ENCODE results near the gene LSMEM2.
A peak's percentile ranks its signal among the peaks of the same experiment; 100 is the strongest.
"Not testable (repeated sequence)": the region's sequence is repeated elsewhere in the genome, so short reads cannot be mapped to it uniquely, and the experiment has no call there.

The LSMEM2 gene

DNA sequence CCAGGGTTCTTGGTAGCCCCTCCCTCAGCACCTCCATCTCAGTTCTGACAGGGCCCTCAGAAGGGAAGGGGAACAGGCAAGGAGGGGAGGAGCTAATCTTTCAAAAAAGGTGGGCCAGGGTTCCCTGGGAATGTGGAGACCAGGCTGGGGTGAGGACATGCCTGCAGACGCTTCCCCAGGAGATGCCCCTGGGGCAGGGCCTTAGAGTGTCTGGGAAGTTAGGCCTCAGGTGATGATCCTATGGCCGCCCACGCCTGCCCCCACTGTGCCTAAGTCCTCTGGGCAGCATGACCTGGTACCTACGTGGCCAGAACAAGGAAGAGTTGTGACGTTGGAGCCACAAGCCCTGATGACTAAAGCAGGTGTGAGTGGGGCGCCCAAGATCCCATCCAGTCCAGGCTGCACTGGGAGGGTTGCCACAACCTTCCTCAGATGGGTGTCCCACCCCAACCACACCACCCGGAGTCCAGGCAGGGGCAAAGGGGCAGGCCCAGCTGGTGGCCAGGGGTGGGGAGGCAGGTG is 13.9 kb upstream of the LSMEM2 start:
- DNase-seq (ENCODE audit: low read depth), result no peak

DNA sequence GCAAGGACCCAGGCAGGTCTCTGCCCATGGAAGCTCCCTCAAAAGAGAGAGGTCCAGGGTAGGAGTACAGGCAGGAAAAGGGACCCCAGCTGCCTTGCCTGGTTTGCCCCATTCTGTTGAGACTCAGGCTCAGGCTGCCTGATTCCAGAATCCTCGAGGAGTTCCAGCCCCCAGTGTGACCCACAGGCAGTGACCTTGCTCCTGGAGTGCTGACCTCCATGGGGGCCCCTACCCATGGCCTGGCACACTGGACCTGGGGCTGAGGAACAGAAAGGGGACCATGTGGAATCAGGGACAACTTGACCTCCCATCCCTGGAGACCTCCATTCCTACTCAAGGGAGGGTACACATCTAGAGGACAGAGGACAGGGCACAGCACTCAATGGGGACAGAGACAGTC is 13.3 kb upstream of the LSMEM2 start:
- no peak for DNase-seq (ENCODE audit: low read depth)

DNA sequence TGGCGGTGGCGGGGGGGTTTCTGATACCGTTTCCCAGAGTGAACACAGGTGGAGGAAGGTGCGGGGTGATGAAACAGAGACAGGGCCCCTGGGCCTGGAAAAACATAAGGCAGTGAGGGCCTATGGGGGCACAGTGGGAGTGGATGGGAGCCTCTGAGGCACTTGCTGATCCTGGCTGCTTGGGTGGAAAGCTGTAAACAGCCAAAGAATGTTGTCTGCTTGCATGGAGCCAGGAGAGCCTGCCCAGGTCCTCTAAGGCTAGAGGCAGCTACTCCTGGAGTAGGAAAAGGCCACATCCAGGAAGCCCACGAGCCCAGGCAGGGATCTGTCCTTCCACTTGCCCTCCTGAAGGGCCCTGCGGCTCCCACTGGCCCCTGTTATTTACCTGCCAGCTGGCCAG is 12.9 kb upstream of the LSMEM2 start:
- no peak for DNase-seq (ENCODE audit: low read depth)

DNA sequence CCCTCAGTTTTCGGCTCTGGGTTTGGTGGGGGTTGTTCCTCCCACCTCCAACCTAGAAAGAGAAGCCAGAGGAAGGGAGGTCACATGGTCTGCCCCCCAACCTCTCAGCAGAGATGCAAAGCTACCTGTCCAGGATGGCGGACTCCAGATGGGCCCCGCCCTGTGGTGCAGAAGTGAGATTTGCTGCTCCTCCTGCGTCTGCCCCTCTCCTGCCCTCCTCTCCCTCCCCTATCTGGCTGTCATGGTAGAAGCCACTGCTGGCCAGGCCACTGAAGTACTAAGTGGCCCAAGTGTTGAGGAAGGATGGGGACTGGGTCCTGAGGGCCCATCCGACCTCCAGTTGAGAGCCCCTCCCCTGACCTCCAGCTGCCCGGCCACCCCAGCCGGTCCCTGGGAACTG is 12.1 kb upstream of the LSMEM2 start:
- no peak for DNase-seq (ENCODE audit: low read depth)

DNA sequence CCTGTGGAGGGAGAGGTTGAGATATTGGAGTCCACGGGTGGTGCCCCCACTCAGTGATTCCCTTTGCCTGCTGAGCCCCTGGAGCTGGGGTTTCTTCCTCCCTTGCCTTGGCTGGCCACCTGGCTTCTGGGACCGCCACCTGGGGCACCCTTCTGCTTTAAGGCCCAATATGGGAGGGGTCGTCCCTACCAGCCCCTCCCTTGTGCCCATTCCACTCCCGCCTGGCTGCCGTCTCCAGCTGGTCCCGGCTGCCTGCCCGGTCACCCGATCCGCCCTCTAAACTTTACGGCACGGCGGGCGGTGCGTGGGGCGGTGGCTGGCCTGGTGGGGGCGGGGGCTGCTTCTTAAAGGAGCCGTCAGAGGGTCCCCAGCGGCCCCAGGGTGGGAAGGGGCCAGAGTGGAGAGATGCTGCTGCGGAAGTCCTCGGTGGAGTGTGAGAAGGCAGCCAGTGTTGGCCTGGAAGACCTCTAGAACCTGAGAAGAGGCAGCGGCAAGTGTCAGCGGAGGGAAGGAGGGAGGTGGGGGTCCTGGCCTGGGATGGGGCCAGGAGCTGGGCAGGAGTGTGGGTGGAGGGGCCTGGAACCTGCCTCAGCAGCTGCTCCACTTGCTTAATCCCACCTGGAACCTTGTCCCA is 11.5 kb upstream of the LSMEM2 start:
- no peak for DNase-seq (ENCODE audit: low read depth)

DNA sequence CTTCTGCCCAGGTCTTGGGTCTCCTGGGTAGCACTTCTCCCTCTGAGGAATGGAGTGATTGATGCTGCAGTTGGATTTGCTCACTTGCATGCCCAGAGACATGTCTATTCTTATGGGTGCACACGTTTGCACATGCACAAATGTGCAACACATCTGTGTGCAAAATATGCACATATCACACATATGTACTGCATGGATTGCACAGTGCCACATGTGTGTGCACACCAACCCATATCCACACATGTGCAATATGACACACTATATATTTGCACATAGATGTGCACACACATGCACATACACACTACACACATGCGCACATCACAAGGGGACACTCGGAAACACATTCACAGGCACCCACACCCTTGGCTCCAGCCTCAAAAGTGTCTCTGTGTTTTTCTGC is 10.6 kb upstream of the LSMEM2 start:
- no peak for DNase-seq (ENCODE audit: low read depth)

DNA sequence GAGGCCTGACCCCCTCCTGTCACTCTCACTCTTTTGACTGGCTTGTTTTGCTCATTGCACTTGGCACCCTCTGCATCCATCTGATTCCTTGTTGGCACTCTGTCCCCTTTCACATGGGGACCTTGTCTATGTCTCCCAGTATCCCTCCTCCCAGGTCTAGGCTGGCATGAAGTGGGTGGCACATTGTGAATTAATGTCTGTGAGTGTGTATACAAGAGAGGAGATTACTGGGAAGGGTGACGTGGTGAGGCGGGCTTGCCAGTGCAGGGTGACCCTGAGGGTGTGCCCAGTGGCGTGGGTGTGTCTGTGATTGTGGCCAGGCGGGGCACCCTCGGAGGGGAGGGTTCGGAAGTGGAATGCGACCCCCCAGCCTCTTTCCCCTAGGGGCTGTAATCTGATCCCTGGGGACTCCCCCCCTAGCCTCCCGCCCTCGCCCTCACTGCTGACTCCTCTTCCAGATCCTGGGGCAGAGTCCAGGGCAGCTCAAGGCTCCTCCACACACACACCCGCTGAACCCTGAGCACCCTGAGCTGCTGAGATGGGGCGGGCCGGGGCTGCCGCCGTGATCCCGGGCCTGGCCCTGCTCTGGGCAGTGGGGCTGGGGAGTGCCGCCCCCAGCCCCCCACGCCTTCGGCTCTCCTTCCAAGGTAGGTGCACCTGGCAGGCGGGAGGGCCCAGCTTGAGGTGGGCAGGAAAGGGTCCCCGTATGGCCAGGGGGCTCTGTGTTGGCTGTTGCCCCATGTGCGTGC is 10.0 kb upstream of the LSMEM2 start, which contains the start of gene SEMA3B:
Gene SEMA3B, plus strand, starts transcription at position 445 of the 749 bp plus-strand sequence. Its CDS starts 94 bp downstream, at position 539.
- no peak for DNase-seq (ENCODE audit: low read depth)

DNA sequence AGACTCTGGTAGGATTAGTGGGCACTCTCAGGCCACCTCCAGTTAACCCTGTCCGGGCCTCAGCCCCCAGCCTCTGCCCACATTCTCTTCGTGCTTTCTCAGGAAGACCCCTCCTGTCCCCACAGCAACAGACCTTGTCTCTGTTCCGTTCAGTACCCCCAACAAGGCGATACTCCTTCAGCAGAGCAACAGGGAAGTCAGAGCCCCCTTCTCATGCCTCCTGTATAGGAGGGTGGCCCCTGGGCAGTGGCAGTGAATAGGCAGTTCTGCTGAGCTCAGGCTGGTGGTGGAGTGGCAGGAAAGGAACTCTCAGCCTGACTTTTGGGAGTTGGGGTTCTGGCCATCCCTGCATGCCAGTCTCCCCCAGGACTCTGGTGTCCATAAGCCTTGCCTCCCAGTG is 9.4 kb upstream of the LSMEM2 start:
- DNase-seq (ENCODE audit: low read depth), result no peak

DNA sequence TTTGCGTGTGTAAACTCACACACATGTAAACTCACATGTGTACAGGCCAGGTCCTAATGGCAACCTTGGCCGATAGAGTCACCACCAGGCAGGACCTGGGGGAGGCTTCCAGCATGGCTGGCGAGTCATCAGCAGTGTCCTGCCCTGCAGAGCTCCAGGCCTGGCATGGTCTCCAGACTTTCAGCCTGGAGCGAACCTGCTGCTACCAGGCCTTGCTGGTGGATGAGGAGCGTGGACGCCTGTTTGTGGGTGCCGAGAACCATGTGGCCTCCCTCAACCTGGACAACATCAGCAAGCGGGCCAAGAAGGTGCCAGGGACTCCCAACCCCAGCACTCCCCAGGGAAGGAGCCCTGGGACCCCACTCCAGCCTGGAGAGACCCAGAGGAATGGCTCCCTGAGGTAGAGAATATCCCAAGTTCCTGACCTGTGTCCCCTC is 8.9 kb upstream of the LSMEM2 start:
- no peak for DNase-seq (ENCODE audit: low read depth)

DNA sequence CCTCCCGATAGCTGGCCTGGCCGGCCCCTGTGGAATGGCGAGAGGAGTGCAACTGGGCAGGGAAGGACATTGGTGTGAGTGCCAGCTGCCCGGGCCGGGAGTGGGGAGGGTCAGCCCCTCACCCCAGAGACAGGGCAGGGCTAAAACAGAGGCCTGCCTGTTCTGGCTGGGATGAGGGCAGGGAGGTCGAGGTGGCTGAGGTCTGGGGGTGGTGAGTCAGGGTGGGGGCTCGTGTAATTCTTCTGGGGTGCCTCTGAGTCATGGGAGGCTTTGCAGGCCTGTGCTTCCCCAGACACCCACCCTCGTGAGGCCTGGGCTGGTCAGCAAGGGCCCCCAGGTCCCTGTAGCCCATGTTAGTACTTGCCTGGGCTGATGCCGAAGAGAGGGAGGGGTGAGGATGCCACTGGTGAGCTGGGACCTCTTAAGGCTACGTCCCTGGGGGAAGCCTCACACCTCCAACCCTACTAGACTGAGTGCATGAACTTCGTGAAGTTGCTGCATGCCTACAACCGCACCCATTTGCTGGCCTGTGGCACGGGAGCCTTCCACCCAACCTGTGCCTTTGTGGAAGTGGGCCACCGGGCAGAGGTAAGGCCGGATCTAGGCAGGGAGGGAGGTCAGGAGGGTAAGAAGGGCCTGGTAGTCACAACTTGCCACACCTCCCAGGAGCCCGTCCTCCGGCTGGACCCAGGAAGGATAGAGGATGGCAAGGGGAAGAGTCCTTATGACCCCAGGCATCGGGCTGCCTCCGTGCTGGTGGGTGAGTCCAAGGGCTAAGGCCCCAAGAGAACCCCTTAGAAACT is 8.3 kb upstream of the LSMEM2 start:
- no peak for DNase-seq (ENCODE audit: low read depth)

DNA sequence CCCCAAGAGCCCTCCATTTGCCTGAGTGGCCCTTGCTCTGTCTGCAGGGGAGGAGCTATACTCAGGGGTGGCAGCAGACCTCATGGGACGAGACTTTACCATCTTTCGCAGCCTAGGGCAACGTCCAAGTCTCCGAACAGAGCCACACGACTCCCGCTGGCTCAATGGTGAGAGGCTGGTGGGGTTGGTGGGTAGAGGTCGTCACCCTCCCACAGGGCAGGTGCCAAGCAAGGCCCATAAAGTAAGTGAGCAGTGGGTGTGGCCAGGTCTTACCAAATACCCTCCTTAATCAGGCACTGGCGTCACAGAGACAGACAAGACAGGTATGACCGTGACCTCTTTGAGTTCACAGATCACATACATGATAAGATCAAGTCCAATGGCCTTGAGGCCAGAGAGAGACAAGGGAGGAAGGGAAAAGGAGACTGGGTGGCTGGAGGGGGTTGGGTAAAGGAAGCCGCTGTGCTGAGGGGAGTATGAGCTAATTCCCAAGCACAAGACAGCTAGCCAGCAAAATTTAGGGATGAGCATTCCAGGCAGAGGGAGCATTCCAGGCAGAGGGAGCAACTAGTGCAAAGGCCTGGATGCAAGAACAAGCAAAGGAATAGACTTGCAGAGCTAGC is 7.5 kb upstream of the LSMEM2 start:
- no peak for DNase-seq (ENCODE audit: low read depth)

DNA sequence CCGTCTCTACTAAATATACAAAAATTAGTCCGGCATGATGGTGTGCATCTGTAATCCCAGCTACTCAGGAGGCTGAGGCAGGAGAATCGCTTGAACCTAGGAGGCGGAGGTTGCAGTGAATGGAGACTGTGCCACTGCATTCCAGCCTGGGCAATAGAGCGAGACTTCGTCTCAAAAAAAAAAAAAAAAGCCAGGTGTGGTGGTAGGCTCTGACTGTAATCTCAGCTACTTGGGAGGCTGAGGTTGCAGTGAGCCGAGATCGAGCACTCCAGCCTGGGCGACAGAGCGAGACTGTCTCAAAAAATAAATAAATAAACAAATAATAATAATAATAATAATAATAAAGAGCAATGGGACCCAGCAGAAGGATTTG is 6.4 kb upstream of the LSMEM2 start:
- DNase-seq (ENCODE audit: low read depth), result not testable (repeated sequence)

DNA sequence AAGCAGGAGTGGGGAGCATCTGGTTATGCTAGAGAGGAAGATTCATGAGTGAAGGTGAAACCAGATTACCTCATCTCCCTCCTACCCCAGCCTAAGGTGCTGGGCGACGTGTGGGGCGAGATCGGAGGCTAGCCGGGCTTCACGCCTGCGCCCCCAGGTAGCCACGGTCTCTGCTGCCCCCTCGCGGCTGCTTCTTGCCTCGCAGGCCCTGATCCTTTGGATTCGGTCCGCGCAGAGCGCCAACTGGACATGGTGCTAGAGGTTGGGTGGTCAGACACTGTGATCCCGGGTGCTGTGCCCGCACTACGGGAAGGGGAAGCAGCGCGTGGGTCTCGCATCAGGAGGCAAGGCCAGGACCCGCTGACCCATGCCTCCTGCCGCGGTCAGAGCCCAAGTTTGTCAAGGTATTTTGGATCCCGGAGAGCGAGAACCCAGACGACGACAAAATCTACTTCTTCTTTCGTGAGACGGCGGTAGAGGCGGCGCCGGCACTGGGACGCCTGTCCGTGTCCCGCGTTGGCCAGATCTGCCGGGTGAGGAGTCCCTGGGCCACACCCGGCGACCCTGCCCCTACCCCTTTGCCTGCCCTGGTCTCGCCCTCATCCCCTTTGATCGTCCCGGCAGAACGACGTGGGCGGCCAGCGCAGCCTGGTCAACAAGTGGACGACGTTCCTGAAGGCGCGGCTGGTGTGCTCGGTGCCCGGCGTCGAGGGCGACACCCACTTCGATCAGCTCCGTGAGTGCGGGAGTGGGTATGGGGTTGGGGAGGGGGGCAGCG is 5.8 kb upstream of the LSMEM2 start:
- peak; percentile 56 for DNase-seq (ENCODE audit: low read depth)

DNA sequence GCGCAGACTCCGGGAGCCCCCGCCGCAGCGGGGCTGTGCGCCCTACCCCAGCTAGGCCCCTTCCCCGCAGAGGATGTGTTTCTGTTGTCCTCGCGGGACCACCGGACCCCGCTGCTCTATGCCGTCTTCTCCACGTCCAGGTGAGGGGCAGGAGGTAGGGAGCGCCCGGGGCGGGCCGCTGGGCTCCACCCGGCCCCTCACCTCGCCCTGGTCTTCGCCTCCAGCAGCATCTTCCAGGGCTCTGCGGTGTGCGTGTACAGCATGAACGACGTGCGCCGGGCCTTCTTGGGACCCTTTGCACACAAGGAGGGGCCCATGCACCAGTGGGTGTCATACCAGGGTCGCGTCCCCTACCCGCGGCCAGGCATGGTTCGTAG is 5.2 kb upstream of the LSMEM2 start:
- no peak for DNase-seq (ENCODE audit: low read depth)

DNA sequence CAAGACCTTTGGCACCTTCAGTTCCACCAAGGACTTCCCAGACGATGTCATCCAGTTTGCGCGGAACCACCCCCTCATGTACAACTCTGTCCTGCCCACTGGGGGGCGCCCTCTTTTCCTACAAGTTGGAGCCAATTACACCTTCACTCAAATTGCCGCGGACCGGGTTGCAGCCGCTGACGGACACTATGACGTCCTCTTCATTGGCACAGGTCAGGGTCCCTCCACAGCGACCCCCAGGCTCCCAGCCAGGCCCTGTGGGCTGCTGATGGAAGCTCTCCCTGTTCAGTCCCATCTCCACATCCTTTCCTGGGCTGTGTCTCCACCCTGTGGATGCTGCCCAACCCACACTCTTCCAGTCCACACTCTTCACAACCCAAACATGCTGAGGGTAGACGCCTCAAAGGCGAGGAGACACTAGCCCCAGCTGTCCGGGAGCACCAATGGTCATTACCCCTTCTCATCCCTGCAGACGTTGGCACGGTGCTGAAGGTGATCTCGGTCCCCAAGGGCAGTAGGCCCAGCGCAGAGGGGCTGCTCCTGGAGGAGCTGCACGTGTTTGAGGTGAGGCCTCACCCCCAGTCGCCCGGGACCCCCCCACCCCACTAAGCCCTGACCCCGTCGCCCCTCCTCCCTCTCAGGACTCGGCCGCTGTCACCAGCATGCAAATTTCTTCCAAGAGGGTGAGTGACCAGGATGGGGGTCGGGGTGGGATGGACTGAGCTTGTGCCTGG is 4.3 kb upstream of the LSMEM2 start:
- peak; percentile 48 for DNase-seq (ENCODE audit: low read depth)

DNA sequence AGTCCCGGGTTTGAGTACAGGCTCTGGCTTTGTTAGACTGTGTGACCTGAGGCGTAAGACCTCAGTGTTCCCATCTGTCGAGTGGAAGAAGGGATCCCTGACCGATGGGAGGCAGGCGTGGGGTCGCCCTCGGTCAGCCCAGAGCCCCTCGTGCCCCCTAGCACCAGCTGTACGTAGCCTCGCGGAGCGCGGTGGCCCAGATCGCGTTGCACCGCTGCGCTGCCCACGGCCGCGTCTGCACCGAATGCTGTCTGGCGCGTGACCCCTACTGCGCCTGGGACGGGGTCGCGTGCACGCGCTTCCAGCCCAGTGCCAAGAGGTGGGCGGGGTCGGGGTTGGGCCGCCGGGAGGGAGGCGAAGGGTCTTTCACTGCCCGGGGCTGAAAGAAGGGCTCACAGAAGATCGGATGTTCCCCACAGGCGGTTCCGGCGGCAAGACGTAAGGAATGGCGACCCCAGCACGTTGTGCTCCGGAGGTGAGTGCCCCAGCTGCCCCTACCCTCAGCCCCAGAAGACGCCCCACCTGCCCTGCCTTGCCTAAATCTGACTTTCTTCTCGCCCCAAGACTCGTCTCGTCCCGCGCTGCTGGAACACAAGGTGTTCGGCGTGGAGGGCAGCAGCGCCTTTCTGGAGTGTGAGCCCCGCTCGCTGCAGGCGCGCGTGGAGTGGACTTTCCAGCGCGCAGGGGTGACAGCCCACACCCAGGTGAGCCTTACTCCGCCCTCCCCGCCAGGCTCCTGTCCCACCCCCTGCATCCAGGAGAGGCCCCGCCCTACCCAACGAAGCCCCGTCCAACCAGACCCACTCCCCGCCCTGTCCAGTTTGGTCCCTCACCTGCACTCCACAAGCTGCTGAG is 3.5 kb upstream of the LSMEM2 start:
- DNase-seq (ENCODE audit: low read depth), result no peak

DNA sequence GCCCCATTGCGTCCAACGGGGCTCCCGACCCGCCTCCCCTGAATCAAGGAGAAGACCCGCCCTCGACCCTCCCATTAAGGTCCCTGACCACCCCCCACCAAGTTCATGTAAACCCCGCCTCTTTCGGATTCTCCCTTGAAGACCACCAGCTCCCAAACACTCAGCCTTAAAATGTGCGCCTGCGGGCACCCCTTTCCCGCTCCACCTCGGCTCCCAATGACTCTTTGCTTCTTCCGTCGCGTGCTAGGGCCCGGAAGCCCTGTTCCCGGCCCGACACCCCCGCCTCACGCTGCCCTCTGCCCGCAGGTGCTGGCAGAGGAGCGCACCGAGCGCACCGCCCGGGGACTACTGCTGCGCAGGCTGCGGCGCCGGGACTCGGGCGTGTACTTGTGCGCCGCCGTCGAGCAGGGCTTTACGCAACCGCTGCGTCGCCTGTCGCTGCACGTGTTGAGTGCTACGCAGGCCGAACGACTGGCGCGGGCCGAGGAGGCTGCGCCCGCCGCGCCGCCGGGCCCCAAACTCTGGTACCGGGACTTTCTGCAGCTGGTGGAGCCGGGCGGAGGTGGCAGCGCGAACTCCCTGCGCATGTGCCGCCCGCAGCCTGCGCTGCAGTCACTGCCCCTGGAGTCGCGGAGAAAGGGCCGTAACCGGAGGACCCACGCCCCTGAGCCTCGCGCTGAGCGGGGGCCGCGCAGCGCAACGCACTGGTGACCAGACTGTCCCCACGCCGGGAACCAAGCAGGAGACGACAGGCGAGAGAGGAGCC is 2.7 kb upstream of the LSMEM2 start:
- DNase-seq (ENCODE audit: low read depth), result no peak

DNA sequence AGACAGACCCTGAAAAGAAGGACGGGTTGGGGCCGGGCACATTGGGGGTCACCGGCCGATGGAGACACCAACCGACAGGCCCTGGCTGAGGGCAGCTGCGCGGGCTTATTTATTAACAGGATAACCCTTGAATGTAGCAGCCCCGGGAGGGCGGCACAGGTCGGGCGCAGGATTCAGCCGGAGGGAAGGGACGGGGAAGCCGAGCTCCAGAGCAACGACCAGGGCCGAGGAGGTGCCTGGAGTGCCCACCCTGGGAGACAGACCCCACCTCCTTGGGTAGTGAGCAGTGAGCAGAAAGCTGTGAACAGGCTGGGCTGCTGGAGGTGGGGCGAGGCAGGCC is 2.2 kb upstream of the LSMEM2 start:
- no peak for DNase-seq (ENCODE audit: low read depth)

Data from T-helper 22 cell (primary cell).